GM19035 (cell line): ENCODE data around the gene SDHA.

Experiments
- ATAC-seq: cut with Tn5 transposase; IDR thresholded peaks from one replicate; pipeline ENCODE4 v1.9.1; 2021; ENCODE audit not compliant: unreplicated experiment

The SDHA gene

DNA sequence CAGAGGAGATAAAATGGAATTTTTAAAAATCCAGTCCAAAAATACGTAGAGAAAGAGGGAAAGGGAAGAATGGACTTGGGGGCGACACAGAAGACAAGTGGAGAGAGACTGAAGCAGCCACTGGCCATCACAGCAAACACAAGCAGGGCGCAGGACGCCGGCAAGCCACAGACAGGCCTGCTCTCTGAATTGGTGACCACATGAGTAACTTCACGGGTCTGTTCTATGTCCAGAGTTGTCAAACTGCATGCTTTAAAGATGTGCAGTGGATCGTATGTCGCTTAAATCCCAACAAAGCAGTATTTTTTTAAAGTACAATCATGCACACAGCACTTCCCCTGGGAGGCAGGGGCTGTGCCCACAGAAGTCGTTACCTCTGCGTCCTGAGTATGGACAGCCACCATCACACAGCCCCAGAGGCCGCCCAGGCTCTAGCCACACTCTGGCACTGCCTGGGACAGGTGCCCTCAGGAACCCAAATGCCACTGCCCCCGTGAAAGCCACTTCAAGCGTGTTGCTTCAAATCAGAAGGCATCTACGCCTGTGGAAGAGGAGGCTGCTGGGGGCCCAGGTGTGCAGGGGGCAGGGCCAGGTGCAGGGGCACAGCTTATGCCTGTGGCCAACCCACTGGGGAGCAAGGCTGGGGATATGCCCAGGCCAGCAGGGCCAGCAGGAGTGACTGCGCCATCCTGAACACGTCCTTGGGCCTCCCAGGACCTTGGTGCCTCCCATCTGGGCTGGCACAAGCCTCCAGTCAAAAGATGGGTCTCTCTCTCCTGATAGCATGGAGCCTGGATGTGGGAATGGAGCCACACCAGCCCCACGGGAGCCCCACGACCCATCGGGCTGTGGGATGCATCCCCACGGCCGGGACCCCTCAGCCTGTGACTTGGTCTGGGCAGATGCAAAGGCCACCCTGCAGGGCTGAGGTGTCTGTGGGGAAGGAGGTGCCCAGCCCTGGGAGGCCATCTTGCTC lies 32.7 kb upstream of the SDHA start:
- no peak for ATAC-seq

DNA sequence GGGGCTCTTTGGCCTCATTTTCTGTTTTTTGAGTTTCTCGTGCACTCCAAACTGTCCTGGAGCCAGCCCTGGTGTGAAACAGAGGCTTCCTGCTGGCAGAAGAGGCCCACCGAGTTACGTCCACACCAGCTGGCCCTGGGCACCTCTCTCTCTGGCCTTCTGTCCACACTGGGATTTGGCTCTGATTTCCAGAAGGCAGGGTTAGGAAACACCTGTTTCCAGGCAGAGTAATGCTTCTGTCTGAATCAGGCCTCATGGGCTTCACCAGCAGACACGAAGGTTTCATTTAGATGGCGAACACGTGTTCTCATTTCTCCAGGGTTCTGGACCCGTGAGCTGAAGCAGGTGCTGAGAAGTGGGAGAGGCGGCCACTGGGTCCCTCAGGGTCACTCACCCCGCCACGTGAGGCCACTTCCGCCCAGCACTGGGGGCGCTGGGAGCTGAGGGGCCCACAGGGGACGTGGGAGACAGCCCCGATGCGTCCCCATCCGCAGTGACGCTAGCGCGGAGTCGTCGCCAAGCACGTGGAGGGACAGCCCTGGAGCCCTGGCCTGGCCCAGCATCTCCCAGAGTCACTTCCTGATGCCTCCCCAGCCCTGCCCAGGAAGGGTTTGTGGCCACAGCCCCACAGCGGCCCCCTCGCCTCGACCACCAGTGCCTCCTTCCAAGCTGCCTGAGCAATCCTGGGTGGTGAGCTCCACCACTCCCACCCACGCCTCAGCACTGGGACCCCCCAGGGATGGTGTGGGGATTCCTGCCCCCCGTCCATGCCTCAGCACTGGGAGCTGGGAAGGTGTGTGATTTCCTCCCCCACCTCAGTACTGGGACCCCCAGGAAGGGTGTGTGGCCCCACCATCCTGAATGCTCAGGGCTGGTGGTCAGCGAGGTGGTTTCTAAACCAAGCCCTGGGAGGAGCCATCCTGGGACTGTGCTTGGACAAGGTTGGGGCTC lies 31.8 kb upstream of the SDHA start:
- no peak for ATAC-seq

DNA sequence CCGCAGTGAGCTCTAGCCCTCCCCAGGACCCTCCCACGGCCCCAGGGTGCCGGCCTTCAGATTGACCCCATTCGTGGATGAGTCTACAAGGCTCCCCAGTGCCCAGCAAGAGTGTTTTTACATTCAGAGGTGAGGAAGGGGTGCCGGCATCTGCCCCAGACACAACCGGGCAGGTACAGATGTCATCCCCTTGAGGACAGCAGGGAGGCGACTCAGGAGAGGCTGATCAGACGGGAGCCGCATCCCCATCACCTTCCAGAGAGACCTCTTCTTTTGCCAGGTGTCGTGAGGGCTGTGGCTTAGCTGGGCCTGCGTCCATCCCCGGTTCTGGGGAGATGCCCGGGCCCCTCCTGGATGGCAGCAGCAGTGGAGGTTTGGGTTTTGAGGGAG lies 31.1 kb upstream of the SDHA start:
- ATAC-seq = no peak

DNA sequence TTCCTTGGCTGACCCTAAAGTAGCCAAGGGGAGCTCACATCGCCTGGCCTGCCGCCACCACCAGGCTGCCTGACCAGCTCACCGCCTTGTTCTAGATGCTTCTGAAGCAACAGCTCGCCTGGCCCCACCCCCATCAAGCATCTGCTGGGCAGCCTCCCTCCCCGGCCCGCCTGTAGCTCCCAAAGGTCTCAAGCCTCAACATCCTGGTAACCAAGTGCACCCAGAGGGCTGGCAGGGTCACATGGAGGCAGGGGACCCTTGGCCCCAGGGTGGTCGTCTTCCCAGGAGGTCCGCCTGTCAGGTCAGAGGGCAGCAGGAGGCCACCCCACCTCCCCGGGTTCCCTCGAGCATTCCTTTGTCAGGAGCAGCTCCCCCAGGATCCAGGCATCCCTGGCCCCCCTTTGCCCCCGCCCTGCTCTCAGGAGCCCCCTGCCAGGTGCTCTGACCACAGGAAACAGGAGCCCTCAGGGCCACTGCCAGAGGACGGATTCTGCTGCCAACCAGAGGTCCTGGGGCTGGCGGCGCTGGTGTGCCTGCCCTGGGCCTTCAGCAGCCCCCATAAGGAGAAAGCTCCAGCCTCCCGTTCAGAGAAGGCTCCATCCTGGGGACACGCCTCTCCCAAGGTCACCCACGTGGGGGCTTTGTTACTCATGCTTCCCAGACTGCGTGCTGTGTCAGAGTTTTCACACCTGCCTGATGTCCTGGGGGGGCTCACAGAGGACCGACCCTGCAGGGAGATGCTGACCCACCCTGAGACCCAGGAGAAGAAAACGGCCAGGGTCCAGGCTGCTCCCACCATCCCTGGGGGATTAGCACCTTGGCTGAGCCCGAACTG lies 30.3 kb upstream of the SDHA start:
- ATAC-seq = no peak

DNA sequence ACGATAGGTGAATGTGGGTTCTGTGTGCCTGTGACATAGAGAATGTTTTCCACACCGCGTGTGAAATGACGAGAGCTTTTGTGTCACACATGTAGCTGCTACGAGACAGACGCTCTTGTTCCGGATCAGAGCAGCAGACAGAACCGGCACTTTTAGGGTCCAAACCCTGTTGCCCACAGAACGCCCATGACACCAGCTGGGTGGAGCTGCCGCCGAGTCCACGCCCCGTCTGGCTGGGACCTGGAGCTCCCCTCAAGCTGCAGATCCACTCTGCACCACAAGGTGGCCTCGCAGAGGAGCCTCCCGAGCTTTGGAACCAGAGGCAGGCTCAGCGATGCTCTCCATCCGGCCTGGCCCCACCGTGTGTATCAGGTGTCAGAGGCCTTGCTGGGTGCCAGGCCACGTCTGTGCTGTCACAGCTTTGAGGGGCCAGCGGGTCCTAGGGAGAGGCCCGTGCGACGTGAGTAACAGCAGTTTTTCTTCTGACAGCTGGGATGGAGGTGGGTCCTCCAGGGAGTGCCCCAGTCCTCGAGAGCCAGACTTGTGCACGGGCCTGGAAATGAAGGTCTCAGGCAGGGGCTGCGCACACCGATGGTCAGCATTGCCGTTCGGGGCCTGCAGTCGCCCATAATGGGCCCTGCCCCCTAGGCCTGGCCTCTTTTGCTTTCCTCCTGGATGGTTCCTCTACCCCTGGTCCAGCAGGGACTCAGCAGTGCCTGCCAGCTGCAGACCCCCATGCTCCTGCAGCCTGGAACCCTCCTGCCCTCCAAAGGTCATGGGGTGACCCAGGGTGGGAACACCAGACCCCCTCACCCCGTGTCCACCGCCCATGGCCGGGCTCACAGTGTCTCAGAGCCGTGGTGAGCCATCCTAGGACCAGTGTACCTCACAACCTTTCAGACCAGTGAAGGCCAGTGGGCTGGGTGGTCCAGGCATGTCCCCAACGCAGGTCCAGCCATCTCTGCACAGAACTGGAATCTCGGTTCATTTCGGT lies 29.3 kb upstream of the SDHA start:
- ATAC-seq = peak; percentile 89

DNA sequence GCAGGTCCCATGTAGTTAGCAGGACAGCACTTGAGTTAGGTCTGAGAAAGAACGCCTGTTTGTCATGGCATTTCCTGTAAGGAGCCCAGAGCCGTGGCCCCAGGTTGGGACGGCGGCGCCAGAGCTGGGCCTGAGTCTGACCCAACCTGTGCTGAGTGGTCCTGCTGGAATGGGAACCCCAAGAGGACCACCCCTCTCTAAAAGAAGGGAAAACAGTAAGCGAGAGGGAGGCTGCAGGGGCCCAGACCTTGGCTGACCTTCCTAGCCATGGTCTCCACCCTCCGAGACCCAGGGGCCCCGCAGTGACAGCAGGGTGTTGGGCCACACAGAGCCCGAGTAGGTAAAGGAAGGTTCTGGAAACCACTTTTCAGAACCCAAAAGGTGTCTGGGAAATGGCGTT lies 28.6 kb upstream of the SDHA start:
- ATAC-seq = no peak

DNA sequence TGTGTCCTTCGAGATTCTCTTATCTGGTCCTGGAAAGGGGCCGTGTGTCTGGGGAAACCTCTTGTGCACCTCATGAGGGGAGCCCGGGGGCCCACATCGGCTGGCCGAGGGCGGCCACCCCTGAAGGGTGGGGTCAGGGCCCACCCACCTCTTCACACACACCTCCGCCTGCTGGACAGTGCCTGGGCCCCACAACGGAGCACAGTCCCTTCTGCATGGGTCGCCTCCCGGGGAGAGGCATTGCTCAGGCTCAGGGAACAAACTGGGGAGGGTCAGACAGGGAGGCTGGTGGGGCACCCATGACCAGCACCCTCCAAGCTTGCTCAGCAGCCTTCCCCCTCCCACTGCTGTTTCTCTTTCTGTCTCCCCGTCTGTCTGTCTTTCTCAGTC lies 28.1 kb upstream of the SDHA start:
- no peak for ATAC-seq

DNA sequence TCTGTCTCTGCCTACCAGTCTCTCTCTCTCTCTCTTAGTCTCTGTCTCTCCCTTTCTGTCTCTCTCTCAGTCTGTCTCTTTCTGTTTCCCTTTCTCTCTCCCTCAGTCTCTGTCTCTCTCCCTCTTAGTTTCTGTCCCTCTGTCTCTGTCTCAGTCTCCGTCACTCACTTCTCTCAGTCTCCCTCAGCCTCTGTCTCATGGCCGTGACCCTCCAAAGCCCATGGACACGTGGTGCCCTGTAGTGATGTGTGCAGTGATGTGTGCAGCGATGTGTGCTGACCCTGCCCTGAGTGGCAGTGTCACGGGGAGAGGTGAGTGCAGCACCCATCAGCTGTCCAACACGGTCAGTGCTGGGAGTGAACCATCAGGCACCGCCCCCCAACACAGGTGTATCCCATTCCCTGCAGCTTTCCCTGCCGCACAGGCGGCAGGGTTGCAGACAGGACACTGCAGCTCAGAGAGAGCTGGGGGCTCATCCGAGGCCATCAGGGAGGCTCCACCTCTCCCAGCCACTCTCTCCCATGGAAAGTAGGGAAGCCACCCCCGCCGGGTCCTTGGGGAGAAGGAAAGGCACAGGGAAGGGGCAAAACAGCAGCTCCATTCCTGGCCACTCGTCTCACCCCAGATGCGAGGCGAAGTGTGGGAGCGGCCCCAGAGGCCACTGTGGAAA lies 27.6 kb upstream of the SDHA start:
- no peak for ATAC-seq

DNA sequence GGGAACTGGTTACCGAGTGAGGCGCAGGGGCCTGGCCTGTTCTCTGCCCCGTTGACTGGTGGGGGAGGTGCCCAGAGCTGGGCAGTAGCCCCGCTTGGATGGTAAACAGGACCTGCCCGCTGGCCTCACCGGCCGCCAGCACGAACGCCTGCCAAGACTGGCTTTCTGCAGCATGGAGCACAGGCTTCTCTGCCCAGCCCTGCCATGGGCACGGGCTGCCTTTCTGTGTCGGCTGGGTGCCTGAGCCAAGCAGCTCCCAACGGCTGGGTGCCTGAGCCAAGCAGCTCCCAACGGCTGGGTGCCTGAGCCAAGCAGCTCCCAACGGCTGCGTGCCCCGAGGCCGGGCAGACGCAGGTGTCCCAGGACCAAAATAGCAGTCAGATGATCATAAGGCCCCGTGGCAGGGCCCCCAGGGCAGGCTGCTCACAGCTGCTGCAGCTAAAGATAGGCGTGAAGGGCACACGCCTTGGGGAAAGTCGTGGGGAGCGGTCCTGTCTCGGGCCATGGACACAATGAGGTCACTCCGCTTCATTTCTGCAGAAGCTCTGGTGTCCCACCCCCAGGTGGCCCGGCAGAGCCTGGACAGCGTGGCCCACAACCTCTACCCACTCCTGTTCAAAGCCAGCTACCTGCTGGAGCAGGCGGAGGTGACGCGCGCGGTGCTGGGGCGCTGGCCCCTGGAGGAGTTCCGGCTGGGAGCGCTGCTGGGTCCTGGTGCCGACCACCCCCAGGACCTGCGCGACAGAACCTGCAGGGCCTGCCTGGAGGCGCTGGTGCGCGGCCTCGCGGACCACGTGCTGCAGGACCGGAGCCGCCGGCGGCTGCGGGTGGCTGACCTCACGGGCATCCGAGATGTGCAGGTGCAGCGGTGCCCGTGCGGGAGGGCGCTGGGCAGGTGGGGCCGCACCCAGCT lies 26.8 kb upstream of the SDHA start, which contains the start of gene LRRC14B:
Gene LRRC14B (plus strand): TSS at position 460 of the 913 bp plus-strand sequence. CDS start 44 bp downstream, at position 504.
- ATAC-seq = no peak

DNA sequence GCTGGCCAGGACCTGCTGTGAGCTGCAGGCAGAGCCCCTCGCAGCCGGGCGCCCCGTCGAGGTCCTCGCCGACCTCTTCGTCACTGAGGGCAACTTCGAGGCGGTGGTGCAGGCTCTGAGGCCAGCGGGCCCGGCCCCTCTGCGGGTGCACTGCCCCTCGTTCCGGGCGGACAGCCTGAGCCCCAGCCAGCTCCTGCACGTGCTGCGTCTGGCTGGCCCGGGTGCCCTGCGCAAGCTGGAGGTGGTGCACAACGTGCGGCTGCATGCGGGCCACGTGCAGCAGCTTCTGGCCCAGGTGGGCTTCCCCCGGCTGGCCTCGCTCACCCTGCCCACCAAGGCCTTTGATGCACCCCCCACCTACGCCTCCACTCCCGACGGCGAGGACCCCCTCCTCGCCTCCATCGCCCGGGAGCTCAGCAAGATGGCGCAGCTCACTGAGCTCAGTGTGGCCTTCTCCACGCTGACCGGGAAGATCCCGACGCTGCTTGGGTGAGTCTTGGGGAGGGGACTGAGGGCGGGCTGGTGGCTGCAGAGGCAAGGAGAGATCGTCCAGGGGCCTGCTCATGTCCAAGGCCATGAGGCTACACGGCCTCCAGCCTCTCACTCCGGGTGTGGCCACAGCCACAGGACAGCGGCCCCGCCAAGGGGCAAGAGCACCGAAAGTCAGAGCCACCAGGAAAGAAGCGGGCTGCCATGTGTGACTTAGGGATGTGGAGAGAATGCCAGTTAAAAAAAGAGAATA lies 26.0 kb upstream of the SDHA start:
- no peak for ATAC-seq

DNA sequence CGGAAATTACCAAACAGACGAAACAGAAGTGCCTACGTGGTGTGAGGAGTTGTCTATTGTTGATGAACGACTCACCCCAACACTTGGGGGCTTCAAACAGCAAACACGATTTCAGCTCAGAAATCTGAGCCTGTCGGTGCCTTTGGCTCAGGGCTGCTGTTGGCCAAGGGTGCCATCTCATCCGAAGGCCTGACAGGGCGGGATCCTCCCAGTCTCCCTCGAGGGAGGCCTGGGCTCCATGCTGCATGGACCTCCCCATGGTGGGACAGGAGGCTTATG lies 25.5 kb upstream of the SDHA start:
- ATAC-seq = no peak

DNA sequence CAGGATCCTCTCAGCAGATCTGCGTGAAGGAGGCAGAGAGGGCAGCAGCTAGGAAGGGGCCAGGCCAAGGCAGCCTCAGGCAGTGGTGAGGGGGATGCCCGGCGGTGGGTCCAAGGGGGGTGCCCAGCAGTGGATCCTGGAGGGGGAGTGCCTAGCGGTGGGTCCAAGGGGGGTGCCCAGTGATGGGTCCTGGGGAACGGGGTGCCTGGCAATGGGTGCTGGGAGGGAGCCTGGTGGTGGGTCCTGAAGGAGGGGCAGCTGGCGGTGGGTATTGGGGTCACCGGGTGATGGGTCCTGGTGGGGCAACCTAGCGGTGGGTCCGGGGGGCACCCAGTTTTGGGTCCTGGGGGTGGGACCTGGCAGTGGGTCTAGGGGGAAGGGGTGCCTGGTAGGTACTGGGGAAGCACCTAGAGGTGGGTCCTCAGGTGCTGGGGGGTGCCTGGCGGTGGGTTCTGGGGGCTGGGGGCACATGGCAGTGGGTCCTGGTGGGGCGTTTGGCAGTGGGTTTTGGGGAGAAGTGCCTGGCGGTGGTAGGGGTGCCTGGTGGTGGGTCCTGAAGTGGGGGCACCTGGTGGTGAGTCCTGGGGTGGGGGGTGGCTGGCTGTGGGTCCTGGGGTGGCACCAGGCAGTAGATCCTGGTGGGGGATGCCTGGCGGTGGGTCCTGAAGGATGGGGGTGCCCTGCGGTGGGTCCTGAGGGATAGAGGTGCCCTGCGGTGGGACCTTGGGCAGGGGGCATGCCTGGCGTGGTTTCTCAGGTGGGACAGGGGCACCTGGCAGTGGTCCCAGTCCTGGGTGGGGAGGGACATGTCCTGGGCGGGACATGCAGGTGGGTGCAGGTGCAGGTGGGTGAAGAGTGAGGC lies 24.9 kb upstream of the SDHA start:
- ATAC-seq = no peak

DNA sequence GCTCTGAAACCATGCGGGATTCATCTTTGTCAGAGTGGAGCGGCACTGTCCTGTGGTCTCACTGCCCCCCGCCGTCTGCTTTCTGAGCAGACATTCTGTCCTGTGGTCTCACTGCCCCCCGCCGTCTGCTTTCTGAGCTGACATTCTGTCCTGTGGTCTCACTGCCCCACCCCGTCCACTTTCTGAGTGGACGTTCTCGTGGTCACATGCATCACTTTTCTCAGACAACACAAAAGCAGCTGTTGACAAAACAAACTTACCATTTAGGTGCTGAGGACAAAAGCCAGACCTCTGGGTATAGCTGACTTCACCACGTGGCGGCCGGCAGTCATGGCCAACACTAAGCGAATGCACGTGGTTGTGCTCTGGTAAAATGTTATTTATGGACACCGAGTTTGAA lies 24.0 kb upstream of the SDHA start:
- ATAC-seq = no peak

DNA sequence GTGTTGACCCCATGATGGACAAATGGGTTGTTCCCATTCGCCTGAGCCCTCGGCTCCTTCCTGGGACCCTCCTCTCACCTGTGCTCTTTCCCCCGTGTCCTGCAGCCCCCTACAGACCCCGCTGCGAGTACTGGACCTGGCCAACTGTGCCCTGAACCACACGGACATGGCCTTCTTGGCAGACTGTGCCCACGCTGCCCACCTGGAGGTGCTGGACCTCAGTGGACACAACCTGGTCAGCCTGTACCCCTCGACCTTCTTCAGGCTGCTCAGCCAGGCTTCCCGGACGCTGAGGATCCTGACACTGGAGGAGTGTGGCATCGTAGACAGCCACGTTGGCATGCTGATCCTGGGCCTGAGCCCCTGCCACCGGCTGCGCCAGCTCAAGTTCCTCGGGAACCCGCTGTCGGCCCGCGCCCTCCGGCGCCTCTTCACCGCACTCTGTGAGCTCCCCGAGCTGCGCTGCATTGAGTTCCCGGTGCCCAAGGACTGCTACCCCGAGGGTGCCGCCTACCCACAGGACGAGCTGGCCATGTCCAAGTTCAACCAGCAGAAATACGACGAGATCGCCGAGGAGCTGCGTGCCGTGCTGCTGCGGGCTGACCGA lies 23.4 kb upstream of the SDHA start:
- ATAC-seq = no peak

DNA sequence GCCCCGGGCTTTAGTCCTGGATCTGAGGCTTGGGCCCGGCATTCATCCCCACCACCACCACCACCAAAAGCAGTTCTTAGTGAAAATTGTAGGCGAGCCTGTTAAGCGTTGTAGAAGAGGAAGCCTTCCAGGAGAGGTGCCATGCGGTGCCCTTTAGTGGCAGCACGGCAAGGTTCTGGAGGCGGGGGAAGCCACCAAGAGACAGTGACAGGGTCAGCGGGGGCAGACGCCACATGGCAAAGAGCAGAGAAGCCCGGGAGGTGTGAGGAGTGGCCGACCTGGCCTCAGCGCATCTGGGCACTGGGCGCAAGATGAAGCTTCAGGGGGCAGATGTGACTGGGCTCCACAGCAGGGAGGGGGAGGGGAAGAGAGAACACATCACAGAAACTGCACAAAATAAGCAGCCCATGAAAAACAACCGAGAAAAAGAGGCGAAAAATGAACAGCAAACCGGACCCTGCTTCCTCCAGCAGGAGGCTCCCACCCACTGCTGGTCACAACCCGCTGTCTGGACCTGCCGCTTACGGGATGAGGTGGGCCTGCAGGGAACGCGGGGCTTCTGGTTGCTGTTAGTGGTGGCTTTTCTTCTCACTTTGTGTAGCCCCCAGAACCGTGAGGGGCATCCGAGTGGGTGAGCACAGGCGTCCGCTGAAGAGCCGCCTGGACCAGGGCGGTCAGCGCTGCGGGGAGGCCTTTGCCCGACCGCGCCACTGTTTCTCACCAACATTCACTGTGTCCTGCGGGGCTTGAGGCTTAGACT lies 22.5 kb upstream of the SDHA start:
- ATAC-seq = no peak
